ENCODE measurements around the gene LMX1B.
"Not testable (repeated sequence)": the region's sequence is repeated elsewhere in the genome, so short reads cannot be mapped to it uniquely, and the experiment has no call there.

LMX1B gene

DNA sequence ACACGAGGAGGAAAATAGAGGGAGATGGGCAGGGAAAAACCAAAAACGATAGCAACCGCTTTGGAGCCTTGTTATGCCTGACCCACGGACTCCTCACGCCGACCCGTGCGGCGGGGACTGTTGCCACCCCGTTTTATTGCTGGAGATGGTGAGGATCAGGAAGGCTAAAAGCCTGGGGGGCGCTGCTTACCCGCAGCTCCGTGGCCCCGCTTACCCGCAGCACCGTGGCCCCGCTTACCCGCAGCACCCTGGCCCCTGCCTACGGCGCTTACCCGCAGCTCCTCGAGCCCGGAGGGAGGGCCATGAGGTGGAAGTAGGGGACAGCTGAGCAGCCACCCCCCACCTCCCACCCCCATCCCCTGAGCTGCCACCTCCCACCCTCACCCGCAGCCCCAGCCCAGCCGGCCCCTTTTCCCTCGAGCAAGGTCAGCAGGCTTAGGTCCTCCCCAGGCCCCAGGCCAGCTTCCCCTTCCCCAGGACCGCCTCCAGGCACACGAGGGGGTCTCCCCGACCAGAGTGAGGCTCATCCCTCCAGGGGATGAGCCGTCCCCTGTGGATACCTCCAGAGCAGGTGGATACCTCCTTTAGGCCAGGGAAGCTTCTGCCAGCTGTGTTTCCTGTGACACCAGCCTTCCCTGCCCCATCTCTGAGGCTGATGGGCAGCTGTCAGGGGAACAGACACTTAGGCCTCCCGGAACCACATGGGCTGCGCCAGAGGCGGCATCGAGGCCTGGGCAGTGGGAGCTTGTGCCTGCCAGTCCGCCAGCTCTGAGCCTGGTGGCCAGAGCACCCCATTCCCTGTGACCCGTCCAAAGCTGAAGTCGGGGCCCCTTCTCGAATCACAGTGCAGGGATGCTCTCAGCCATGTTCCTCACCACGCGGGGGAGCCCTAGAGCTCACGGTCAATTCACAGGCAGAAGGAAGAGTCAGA is 92.3 kb downstream of the LMX1B start:
- peaks cover 46% of the 10 kb centered on the region for H3K27me3 ChIP-seq (ENCODE audit: insufficient read depth, low read length)
- no peak overlapping the region for H3K27ac ChIP-seq (ENCODE audit: low read depth, low read length)
- no peak overlapping the region for H2AFZ ChIP-seq (ENCODE audit: low read length, unreplicated experiment)
- no peaks in the 10 kb centered on the region for H3K36me3 ChIP-seq (ENCODE audit: insufficient read depth, low read length)
- H3K79me2 ChIP-seq (ENCODE audit: control insufficient read depth, insufficient read depth, low read length, unreplicated experiment): no peaks in the 10 kb centered on the region
- H3K4me1 ChIP-seq (ENCODE audit: control insufficient read depth, insufficient read depth, low read length, unreplicated experiment): peaks cover 11% of the 10 kb centered on the region
- peak overlapping the region; percentile 32; the same call in 1 of the 2 replicates for H3K4me3 ChIP-seq (ENCODE audit: low read depth, low read length)

DNA sequence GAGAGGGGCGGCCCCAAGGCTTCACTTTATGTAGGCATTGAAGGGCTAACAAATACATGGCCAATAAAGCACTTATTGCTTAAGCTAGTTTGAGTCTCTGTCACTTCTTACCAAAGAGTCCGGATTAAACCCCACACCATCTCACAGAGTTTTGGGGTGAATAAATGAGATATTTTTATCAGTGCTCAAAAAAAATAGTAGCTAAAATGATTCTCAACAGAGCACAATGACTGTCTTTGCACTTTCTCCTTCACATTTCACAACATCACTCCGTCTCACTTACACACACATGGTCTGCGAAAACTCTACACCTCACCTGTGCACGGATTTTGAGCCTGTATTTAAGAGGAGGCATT is 92.9 kb downstream of the LMX1B start:
- no peaks in the 10 kb centered on the region for H3K36me3 ChIP-seq (ENCODE audit: insufficient read depth, low read length)
- peaks cover 44% of the 10 kb centered on the region for H3K27me3 ChIP-seq (ENCODE audit: insufficient read depth, low read length)
- no peak overlapping the region for H2AFZ ChIP-seq (ENCODE audit: low read length, unreplicated experiment)
- H3K4me3 ChIP-seq (ENCODE audit: low read depth, low read length): no peak overlapping the region
- peaks cover 11% of the 10 kb centered on the region for H3K4me1 ChIP-seq (ENCODE audit: control insufficient read depth, insufficient read depth, low read length, unreplicated experiment)
- H3K27ac ChIP-seq (ENCODE audit: low read depth, low read length): no peak overlapping the region
- no peaks in the 10 kb centered on the region for H3K79me2 ChIP-seq (ENCODE audit: control insufficient read depth, insufficient read depth, low read length, unreplicated experiment)

DNA sequence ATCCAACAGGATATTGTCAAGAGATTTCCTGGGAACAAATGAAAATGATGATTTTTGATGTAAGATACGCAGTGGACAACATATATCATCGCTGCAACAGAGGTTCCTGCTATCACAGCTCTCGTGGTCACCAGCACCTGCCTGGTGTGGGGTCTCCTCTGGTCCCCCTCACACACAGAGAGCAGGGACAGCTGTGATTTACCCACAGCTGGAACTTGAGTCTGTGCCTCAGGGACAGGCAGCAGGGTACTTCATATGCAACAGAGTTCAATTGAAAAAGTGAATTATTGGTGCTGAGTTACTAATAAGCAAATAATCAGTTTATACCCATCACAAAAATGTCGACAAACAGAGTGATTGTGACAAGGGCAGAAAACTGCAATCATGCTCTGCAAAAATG is 93.4 kb downstream of the LMX1B start:
- no peak overlapping the region for H3K27ac ChIP-seq (ENCODE audit: low read depth, low read length)
- H3K4me1 ChIP-seq (ENCODE audit: control insufficient read depth, insufficient read depth, low read length, unreplicated experiment): peaks cover 11% of the 10 kb centered on the region
- H3K27me3 ChIP-seq (ENCODE audit: insufficient read depth, low read length): peaks cover 46% of the 10 kb centered on the region
- no peak overlapping the region for H2AFZ ChIP-seq (ENCODE audit: low read length, unreplicated experiment)
- H3K4me3 ChIP-seq (ENCODE audit: low read depth, low read length): no peak overlapping the region
- no peaks in the 10 kb centered on the region for H3K36me3 ChIP-seq (ENCODE audit: insufficient read depth, low read length)
- H3K79me2 ChIP-seq (ENCODE audit: control insufficient read depth, insufficient read depth, low read length, unreplicated experiment): no peaks in the 10 kb centered on the region

DNA sequence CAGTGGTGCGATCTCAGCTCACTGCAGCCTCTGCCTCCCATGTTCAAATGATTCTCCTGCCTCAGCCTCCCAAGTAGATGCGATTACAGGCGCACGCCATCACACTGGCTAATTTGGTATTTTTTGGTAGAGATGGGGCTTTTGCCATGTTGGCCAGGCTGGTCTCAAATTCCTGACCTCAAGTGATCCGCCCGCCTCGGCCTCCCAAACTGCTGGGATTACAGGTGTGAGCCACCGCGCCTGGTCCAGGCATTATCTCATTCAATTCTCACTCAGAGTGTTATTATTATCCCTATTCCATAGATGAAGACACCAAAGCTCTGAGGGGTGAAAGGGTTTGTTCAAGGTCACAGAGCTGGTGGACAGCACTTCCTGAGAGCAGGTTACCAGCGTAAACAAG is 94.0 kb downstream of the LMX1B start:
- not testable (repeated sequence) for H3K36me3 ChIP-seq (ENCODE audit: insufficient read depth, low read length); H3K27ac ChIP-seq (ENCODE audit: low read depth, low read length); H2AFZ ChIP-seq (ENCODE audit: low read length, unreplicated experiment); H3K79me2 ChIP-seq (ENCODE audit: control insufficient read depth, insufficient read depth, low read length, unreplicated experiment); H3K4me3 ChIP-seq (ENCODE audit: low read depth, low read length)
- Histone ChIP-seq H3K27me3 (ENCODE audit: insufficient read depth, low read length) (peaks cover 44% of the 10 kb centered on the region), H3K4me1 (ENCODE audit: control insufficient read depth, insufficient read depth, low read length, unreplicated experiment) (peaks cover 11% of the 10 kb centered on the region)

DNA sequence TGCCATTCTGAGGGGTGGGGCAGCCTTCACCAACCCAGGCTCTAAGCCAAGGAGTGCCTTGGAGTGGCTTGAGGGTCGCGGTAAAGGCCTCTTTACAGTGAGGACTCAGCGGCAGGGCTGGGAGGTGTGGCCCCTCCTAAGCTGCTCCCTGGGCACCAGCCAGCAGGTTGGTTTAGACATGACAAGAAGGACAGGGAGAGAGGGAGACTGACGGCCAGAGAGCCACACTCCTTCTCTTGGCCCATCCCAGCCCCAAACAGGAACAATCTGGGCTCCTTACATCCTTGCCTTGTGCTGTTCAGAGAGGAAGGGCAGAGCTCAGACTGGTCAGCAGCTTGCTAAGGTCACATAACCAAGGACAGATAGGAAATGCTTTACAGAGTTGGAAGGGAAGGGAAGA is 94.5 kb downstream of the LMX1B start:
- no peaks in the 10 kb centered on the region for H3K36me3 ChIP-seq (ENCODE audit: insufficient read depth, low read length)
- no peak overlapping the region for H3K27ac ChIP-seq (ENCODE audit: low read depth, low read length)
- no peaks in the 10 kb centered on the region for H3K79me2 ChIP-seq (ENCODE audit: control insufficient read depth, insufficient read depth, low read length, unreplicated experiment)
- H3K27me3 ChIP-seq (ENCODE audit: insufficient read depth, low read length): peaks cover 39% of the 10 kb centered on the region
- peaks cover 11% of the 10 kb centered on the region for H3K4me1 ChIP-seq (ENCODE audit: control insufficient read depth, insufficient read depth, low read length, unreplicated experiment)
- no peak overlapping the region for H2AFZ ChIP-seq (ENCODE audit: low read length, unreplicated experiment)
- no peak overlapping the region for H3K4me3 ChIP-seq (ENCODE audit: low read depth, low read length)

DNA sequence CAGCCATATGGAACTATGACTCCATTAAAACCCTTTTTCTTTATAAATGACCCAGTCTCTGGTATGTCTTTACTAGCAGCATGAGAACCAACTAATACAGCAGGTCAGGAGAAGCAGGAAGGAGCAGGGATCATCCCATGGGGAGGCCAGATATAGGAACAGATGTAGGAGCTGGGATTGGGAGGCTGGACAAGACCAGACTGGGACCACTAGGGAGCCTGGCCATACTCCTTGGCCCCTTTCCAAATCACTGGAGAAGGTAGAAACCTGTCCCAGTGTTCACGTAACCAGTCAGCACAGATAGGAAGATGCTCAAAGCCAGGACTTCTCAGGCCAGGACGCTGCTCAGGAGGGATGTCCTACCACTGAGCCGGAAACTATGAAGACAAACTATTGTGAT is 95.5 kb downstream of the LMX1B start:
- H2AFZ ChIP-seq (ENCODE audit: low read length, unreplicated experiment): no peak overlapping the region
- H3K79me2 ChIP-seq (ENCODE audit: control insufficient read depth, insufficient read depth, low read length, unreplicated experiment): no peaks in the 10 kb centered on the region
- no peak overlapping the region for H3K27ac ChIP-seq (ENCODE audit: low read depth, low read length)
- H3K4me3 ChIP-seq (ENCODE audit: low read depth, low read length): no peak overlapping the region
- no peaks in the 10 kb centered on the region for H3K36me3 ChIP-seq (ENCODE audit: insufficient read depth, low read length)
- peaks cover 10% of the 10 kb centered on the region for H3K4me1 ChIP-seq (ENCODE audit: control insufficient read depth, insufficient read depth, low read length, unreplicated experiment)
- peaks cover 44% of the 10 kb centered on the region for H3K27me3 ChIP-seq (ENCODE audit: insufficient read depth, low read length)

DNA sequence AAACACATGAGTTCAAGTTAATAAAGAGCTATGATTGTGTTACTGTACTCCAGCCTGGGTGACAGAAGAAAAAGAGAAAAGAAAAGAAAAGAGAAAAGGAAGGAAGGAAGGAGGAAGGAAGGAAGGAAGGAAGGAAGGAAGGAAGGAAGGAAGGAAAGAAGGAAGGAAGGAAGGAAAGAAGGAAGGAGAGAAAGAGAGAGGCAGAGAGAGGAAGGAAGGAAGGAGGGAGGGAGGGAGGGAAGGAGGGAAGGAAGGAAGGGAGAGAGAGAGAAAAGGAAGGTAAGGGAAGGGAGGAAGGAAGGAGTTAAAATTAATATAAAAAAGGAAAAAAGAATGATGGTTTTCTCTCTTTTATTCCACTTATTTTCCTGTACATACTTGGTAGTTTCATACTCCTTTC is 101.7 kb downstream of the LMX1B start:
- H3K36me3 ChIP-seq (ENCODE audit: insufficient read depth, low read length): no peaks in the 10 kb centered on the region
- no peak overlapping the region for H3K27ac ChIP-seq (ENCODE audit: low read depth, low read length)
- no peak overlapping the region for H3K4me3 ChIP-seq (ENCODE audit: low read depth, low read length)
- H2AFZ ChIP-seq (ENCODE audit: low read length, unreplicated experiment): no peak overlapping the region
- H3K27me3 ChIP-seq (ENCODE audit: insufficient read depth, low read length): peaks cover 55% of the 10 kb centered on the region
- peaks cover 5% of the 10 kb centered on the region for H3K4me1 ChIP-seq (ENCODE audit: control insufficient read depth, insufficient read depth, low read length, unreplicated experiment)
- H3K79me2 ChIP-seq (ENCODE audit: control insufficient read depth, insufficient read depth, low read length, unreplicated experiment): no peaks in the 10 kb centered on the region

DNA sequence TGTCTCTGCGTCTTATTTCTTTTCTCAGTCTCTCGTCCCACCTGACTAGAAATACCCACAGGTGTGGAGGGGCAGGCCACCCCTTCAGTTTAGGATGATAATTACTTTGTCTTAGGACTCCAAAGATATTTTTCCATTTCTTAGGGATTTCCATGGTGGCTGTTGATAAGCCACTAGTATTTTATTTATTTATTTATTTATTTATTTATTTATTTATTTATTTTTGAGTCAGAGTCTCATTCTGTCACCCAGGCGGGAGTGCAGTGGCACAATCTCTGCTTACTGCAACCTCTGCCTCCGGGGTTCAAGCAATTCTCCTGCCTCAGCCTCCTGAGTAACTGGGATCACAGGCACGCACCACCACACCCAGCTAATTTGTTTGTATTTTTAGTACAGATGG is 103.7 kb downstream of the LMX1B start:
- H3K4me1 ChIP-seq (ENCODE audit: control insufficient read depth, insufficient read depth, low read length, unreplicated experiment); H3K4me3 ChIP-seq (ENCODE audit: low read depth, low read length); H2AFZ ChIP-seq (ENCODE audit: low read length, unreplicated experiment); H3K36me3 ChIP-seq (ENCODE audit: insufficient read depth, low read length); H3K79me2 ChIP-seq (ENCODE audit: control insufficient read depth, insufficient read depth, low read length, unreplicated experiment); H3K27ac ChIP-seq (ENCODE audit: low read depth, low read length): not testable (repeated sequence)
- H3K27me3 ChIP-seq (ENCODE audit: insufficient read depth, low read length): peaks cover 42% of the 10 kb centered on the region

DNA sequence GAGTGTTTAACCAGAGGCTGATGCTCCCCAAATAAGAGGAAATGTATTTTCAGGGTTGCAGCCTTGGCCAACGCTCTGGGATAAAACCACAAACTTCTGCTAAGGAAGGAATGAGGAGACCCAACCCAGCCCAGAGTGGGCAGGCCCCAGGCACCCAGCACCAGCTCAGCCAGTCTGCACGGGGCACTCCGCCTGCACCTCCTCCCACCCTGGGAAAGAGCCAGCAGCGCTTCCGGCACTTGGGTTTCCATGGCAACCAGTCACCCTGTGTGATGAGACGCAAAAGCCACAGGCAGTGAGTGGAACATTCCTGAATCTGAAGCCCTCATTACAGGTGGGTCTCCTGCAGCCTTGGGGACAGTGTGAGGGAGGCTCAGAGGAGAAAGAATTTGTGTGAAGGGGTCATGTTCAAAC is 105.9 kb downstream of the LMX1B start:
- Histone ChIP-seq H3K4me3 (ENCODE audit: low read depth, low read length) (no peak overlapping the region), H2AFZ (ENCODE audit: low read length, unreplicated experiment) (no peak overlapping the region), H3K4me1 (ENCODE audit: control insufficient read depth, insufficient read depth, low read length, unreplicated experiment) (peaks cover 5% of the 10 kb centered on the region), H3K79me2 (ENCODE audit: control insufficient read depth, insufficient read depth, low read length, unreplicated experiment) (no peaks in the 10 kb centered on the region), H3K27ac (ENCODE audit: low read depth, low read length) (no peak overlapping the region), H3K36me3 (ENCODE audit: insufficient read depth, low read length) (no peaks in the 10 kb centered on the region), H3K27me3 (ENCODE audit: insufficient read depth, low read length) (peaks cover 45% of the 10 kb centered on the region)

DNA sequence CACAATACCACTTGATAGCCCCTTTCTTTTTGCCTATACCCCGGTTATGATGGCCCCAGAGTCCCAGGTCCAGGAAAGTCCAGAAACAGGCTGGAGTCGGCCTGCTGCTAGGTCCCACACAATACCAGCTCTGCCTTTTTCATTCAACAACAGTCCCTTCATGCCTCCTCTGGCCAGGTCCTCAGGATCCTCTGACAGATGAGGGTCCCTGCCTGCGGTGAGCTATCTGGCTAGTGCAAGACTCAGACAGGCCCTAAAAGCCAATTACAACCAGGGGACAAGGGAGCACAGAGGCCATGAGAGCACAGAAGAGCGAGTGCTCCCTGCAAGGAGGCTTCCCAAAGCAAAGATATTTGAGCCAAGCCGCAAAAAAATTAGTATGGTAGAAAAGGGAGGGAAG is 106.3 kb downstream of the LMX1B start:
- no peaks in the 10 kb centered on the region for H3K79me2 ChIP-seq (ENCODE audit: control insufficient read depth, insufficient read depth, low read length, unreplicated experiment)
- H3K36me3 ChIP-seq (ENCODE audit: insufficient read depth, low read length): no peaks in the 10 kb centered on the region
- H3K4me3 ChIP-seq (ENCODE audit: low read depth, low read length): no peak overlapping the region
- H3K27ac ChIP-seq (ENCODE audit: low read depth, low read length): no peak overlapping the region
- peaks cover 44% of the 10 kb centered on the region for H3K27me3 ChIP-seq (ENCODE audit: insufficient read depth, low read length)
- peaks cover 5% of the 10 kb centered on the region for H3K4me1 ChIP-seq (ENCODE audit: control insufficient read depth, insufficient read depth, low read length, unreplicated experiment)
- H2AFZ ChIP-seq (ENCODE audit: low read length, unreplicated experiment): no peak overlapping the region
